GM12878 (cell line): ENCODE data around the gene MRPL55. TPM values are rescaled to one million over a fixed set of nuclear protein-coding genes. Genes with fewer than 3 reads are reported as not detected.

Experiments used
- ESRRA ChIP-seq: IDR thresholded peaks from 2 replicates; pipeline ENCODE4 v1.6.1; 2012; ENCODE audit warnings: mild to moderate bottlenecking, low read length, improper control_type of control experiment
- ETV6 ChIP-seq, 2 experiments: fragments of 450-650 bp in 1 of 2; IDR thresholded peaks in 1 of 2; conservative IDR thresholded peaks in 1 of 2; 2 replicates each; pipeline ENCODE4 v1.6.1; 2014; ENCODE audit warnings: antibody characterized with exemption in 1 of 2, borderline replicate concordance in 1 of 2, low read depth in 1 of 2, mild to moderate bottlenecking in 1 of 2, moderate library complexity in 1 of 2
- KDM1A ChIP-seq: fragments of 200-600 bp; sonication (generic); IDR thresholded peaks from 2 replicates; pipeline ENCODE4 v1.6.1; 2016; ENCODE audit warnings: borderline replicate concordance
- NFXL1 ChIP-seq: fragments of 450-650 bp; IDR thresholded peaks from 2 replicates; pipeline ENCODE4 v1.6.1; 2017; ENCODE audit warnings: antibody characterized with exemption, mild to moderate bottlenecking, borderline replicate concordance
- POLR2A ChIP-seq: IDR thresholded peaks from 2 replicates; pipeline ENCODE4 v1.6.1; 2011; ENCODE audit warnings: low read depth, mild to moderate bottlenecking, low read length
- POU2F2 ChIP-seq: IDR thresholded peaks from 3 replicates; pipeline ENCODE4 v1.6.1; 2011; ENCODE audit warnings: low read depth, mild to moderate bottlenecking, low read length, borderline replicate concordance
- REST ChIP-seq: IDR thresholded peaks from 2 replicates; pipeline ENCODE4 v1.6.1; 2012; ENCODE audit warnings: mild to moderate bottlenecking, low read depth, low read length
- SKIL ChIP-seq: fragments of 450-650 bp; IDR thresholded peaks from 2 replicates; pipeline ENCODE4 v1.6.1; 2017; ENCODE audit warnings: mild to moderate bottlenecking, low read depth, inconsistent platforms; ENCODE audit not compliant: poor library complexity, severe bottlenecking
- SP1 ChIP-seq: IDR thresholded peaks from one replicate; pipeline ENCODE4 v1.6.1; 2011; ENCODE audit warnings: low read depth, low read length
- STAT1 ChIP-seq: fragments of 450-650 bp; conservative IDR thresholded peaks from 2 replicates; pipeline ENCODE4 v1.6.1; 2014; ENCODE audit warnings: antibody characterized with exemption, mild to moderate bottlenecking
- SUPT20H ChIP-seq: IDR thresholded peaks from 2 replicates; pipeline ENCODE4 v1.6.1; 2011; ENCODE audit warnings: low read depth, mild to moderate bottlenecking, low read length, moderate library complexity, borderline replicate concordance; ENCODE audit not compliant: control insufficient read depth
- TARDBP ChIP-seq: IDR thresholded peaks from 2 replicates; pipeline ENCODE4 v1.6.1; 2016; ENCODE audit warnings: borderline replicate concordance
- USF2 ChIP-seq: IDR thresholded peaks from 2 replicates; pipeline ENCODE4 v1.6.1; 2011; ENCODE audit warnings: low read depth, low read length, improper control_type of control experiment, borderline replicate concordance
- WRNIP1 ChIP-seq: IDR thresholded peaks from 2 replicates; pipeline ENCODE4 v1.6.1; 2011; ENCODE audit warnings: low read depth, low read length, improper control_type of control experiment, borderline replicate concordance
- ZNF207 ChIP-seq: fragments of 450-650 bp; IDR thresholded peaks from 2 replicates; pipeline ENCODE4 v1.6.1; 2014; ENCODE audit warnings: antibody characterized with exemption, mild to moderate bottlenecking, borderline replicate concordance
- ZNF217 ChIP-seq: fragments of 450-650 bp; IDR thresholded peaks from 2 replicates; pipeline ENCODE4 v1.6.1; 2017; ENCODE audit warnings: antibody characterized with exemption, mild to moderate bottlenecking
- ZNF24 ChIP-seq: fragments of 450-650 bp; IDR thresholded peaks from 2 replicates; pipeline ENCODE4 v1.6.1; 2017; ENCODE audit warnings: antibody characterized with exemption, mild to moderate bottlenecking
- ZNF687 ChIP-seq: fragments of 450-650 bp; IDR thresholded peaks from 2 replicates; pipeline ENCODE4 v1.6.1; 2017; ENCODE audit warnings: mild to moderate bottlenecking, moderate library complexity
- polyA plus RNA-seq, 11 experiments: library from polyadenylated mRNA; depleted of rRNA in 4 of 11; unstranded in 6 of 11; stranded (reverse) in 5 of 11; fragments of >200 nt; fragmentation: Nextera tagmentation in 4 of 11; fragmentation: Illumina TruSeq in 1 of 11; extraction: Ambion mirVana in 4 of 11; extraction: Trizol in 1 of 11; gene quantifications; 1 replicate in 1 of 11; 2 replicates in 10 of 11; pipeline versions ENCODE4 v1.2.1 to v1.2.3, GENCODE V29; 2011 to 2016; ENCODE audit warnings: inconsistent platforms in 2 of 11, missing spikeins in 2 of 11, low read depth in 1 of 11
- total RNA-seq, 4 experiments: library from RNA; depleted of rRNA in 3 of 4; stranded (reverse); fragments of >200 nt in 3 of 4; fragmentation: Illumina TruSeq in 1 of 4; extraction: Trizol in 1 of 4; gene quantifications; 2 replicates each; pipeline versions ENCODE4 v1.2.1 to v1.2.3, GENCODE V29; 2013 to 2021

MRPL55 gene
- total and polyA plus RNA-seq, 10 of the 15 experiments (the other 5 are each of a cell fraction or from before 2014, with no cell fraction given): 15.1 to 143 (median 55.8) TPM

GRCh38 chr1:228139931-228140723 is 31.0 kb upstream of the MRPL55 start, which contains the start of gene GUK1 (continued):
- TF ChIP-seq STAT1 (peak; percentile 80; the same call in 1 of the 2 replicates), ZNF24 (no peak), ETV6 (conservative IDR thresholded peaks at IDR 0.05 in 1 of 2, IDR thresholded peaks at IDR 0.05 in 1 of 2; ENCODE audit: borderline replicate concordance in 1 of 2, low read depth in 1 of 2) (no peak), POLR2A (peak; percentile 96), REST (0 out of 2 replicates have a peak, but pooled peaks have one; percentile 11), ZNF217 (no peak), ESRRA (no peak), SUPT20H (no peak), SP1 (peak; percentile 89), TARDBP (no peak), WRNIP1 (no peak), POU2F2 (peak; percentile 48; the same call in 2 of the 3 replicates), USF2 (no peak), KDM1A (no peak), ZNF207 (no peak), NFXL1 (no peak), ZNF687 (no peak; the same call in 1 of the 2 replicates), SKIL (no peak)
